Gastroesophageal sphincter (tissue), 4 donors: Measurements from ENCODE around the gene CCSER1. TPM values are rescaled to one million over a fixed set of nuclear protein-coding genes. Genes with fewer than 3 reads are reported as not detected.

Source experiments
- ATAC-seq: fragments of 150-250 bp; one replicate; pipeline ENCODE4 v1.9.1; 2016; ENCODE audit warnings: mild to moderate bottlenecking, moderate library complexity
- H3K27ac ChIP-seq, 4 donors: fragments of 200-600 bp; sonication (generic) in 3 of 4; 1 replicate in 3 of 4; 2 replicates in 1 of 4; pipeline ENCODE4 v1.5.1; 2016 to 2019
- H3K27me3 ChIP-seq: fragments of 200-600 bp; sonication (generic); one replicate; pipeline ENCODE4 v1.5.1; 2019
- H3K36me3 ChIP-seq, 2 donors: fragments of 200-600 bp; sonication (generic); one replicate each; pipeline ENCODE4 v1.5.1; 2019; ENCODE audit warnings: control low read depth in 1 of 2
- H3K4me1 ChIP-seq, 3 donors: fragments of 200-600 bp; sonication (generic); 1 replicate in 2 of 3; 2 replicates in 1 of 3; pipeline ENCODE4 v1.5.1; 2016 to 2019; ENCODE audit warnings: control low read depth in 2 of 3
- H3K4me3 ChIP-seq, 2 donors: fragments of 200-600 bp; sonication (generic); one replicate each; pipeline ENCODE4 v1.5.1; 2019; ENCODE audit warnings: mild to moderate bottlenecking in 1 of 2, moderate library complexity in 1 of 2
- H3K9me3 ChIP-seq, 3 donors: fragments of 200-600 bp; sonication (generic); one replicate each; pipeline ENCODE4 v1.5.1; 2017 to 2019; ENCODE audit warnings: control low read depth in 2 of 3
- CTCF ChIP-seq, 4 experiments: fragments of 200-600 bp in 2 of 4; fragments of 450-650 bp in 2 of 4; sonication (generic) in 1 of 4; IDR thresholded peaks; one replicate each; pipeline ENCODE4 v1.5.1; 2017 to 2019; ENCODE audit warnings: antibody characterized with exemption in 4 of 4, mild to moderate bottlenecking in 2 of 4, moderate library complexity in 2 of 4
- EP300 ChIP-seq: sonication (generic); formaldehyde crosslinking; IDR thresholded peaks from one replicate; pipeline ENCODE4 v1.6.1; 2017; ENCODE audit warnings: antibody characterized with exemption, mild to moderate bottlenecking
- POLR2A ChIP-seq, 2 donors: fragments of 450-650 bp; IDR thresholded peaks; one replicate each; pipeline ENCODE4 v1.6.1; 2017; ENCODE audit warnings: antibody characterized with exemption in 2 of 2, mild to moderate bottlenecking in 2 of 2, moderate library complexity in 1 of 2
- POLR2AphosphoS5 ChIP-seq: sonication (generic); formaldehyde crosslinking; IDR thresholded peaks from one replicate; pipeline ENCODE4 v1.6.1; 2017; ENCODE audit warnings: antibody characterized with exemption
- WGBS, 2 donors: methylation state at CpG; one replicate each; pipeline ENCODE4 v1.1.5; 2018; ENCODE audit warnings: low coverage in 1 of 2; 5-methylcytosine and 5-hydroxymethylcytosine counted together
- total RNA-seq, 4 donors: library from RNA; depleted of rRNA; stranded (reverse); fragments of >200 nt; gene quantifications; one replicate each; pipeline ENCODE4 v1.1.0, GENCODE V29; 2016

CCSER1 gene
- total RNA-seq, 4 donors from 2014 or later = 2.4 to 9.3 (median 4.6) TPM

DNA sequence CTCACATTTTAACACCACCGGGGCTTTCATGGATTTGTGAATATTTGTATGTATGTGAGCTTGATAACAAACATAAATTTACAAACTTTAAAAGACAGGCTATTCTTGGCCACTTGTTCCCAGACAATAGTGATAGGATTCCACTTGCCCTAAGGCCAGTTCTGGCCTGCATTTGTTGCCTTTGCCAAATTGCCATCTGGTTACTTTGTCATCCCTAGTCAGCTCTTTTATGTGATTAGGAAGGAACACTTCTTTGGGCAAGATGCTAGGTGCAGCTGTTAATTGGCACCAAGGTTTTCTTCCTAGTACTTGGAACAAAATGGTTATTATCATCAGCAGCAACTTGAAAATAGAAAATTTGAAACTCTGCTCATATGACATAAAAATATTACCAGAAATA is 63.3 kb downstream of the CCSER1 start:
- H3K36me3 ChIP-seq = no peaks in the 10 kb centered on the region
- ATAC-seq = no peak
- no peaks in the 10 kb centered on the region for H3K4me1 ChIP-seq
- H3K27ac ChIP-seq = no peak overlapping the region
- 85 to 100% methylated on average over 1 of the region's 1 CpG for WGBS, 2 donors
- no peak overlapping the region for H3K4me3 ChIP-seq
- H3K9me3 ChIP-seq = no peaks in the 10 kb centered on the region
- TF ChIP-seq CTCF (IDR thresholded peaks at IDR 0.05) (no peak), EP300 (no peak), POLR2AphosphoS5 (no peak), POLR2A (IDR thresholded peaks at IDR 0.05) (no peak)
- H3K27me3 ChIP-seq = no peaks in the 10 kb centered on the region

GRCh38 chr4:90198086-90198847 is 71.1 kb downstream of the CCSER1 start:
- H3K4me3 ChIP-seq = no peak overlapping the region
- WGBS, 2 donors = 91 to 100% methylated on average over 2 of the region's 2 CpGs
- no peak for ATAC-seq
- no peaks in the 10 kb centered on the region for H3K9me3 ChIP-seq
- H3K27ac ChIP-seq = no peak overlapping the region
- no peaks in the 10 kb centered on the region for H3K36me3 ChIP-seq
- no peaks in the 10 kb centered on the region for H3K4me1 ChIP-seq
- no peak for TF ChIP-seq EP300
- TF ChIP-seq CTCF (IDR thresholded peaks at IDR 0.05) = no peak
- TF ChIP-seq POLR2AphosphoS5 = no peak
- no peak for TF ChIP-seq POLR2A (IDR thresholded peaks at IDR 0.05)
- no peaks in the 10 kb centered on the region for H3K27me3 ChIP-seq

GRCh38 chr4:90207887-90208454 is 80.8 kb downstream of the CCSER1 start:
- WGBS, 2 donors = no CpG with 5 or more reads among the region's 10 CpGs

GRCh38 chr4:90209922-90210321 is 82.7 kb downstream of the CCSER1 start:
- WGBS, 2 donors = 13 to 30% methylated on average over 1 of the region's 1 CpG
- Histone ChIP-seq H3K27me3 (no peaks in the 10 kb centered on the region), H3K9me3 (peaks cover 0 to 4% (median 0%) of the 10 kb centered on the region in 3 donors), H3K27ac (no peak overlapping the region), H3K4me1 (no peaks in the 10 kb centered on the region), H3K4me3 (no peak overlapping the region), H3K36me3 (no peaks in the 10 kb centered on the region)
- no peak for TF ChIP-seq POLR2A (IDR thresholded peaks at IDR 0.05)
- TF ChIP-seq CTCF (IDR thresholded peaks at IDR 0.05) = no peak
- TF ChIP-seq POLR2AphosphoS5 = no peak
- TF ChIP-seq EP300 = no peak
- ATAC-seq = no peak

More at GRCh38 chr4:90207887-90208454, 80.8 kb downstream of the CCSER1 start:
- Histone ChIP-seq H3K4me3 (no peak overlapping the region), H3K36me3 (no peaks in the 10 kb centered on the region), H3K9me3 (peaks cover 0 to 7% (median 0%) of the 10 kb centered on the region in 3 donors), H3K27me3 (no peaks in the 10 kb centered on the region), H3K4me1 (no peaks in the 10 kb centered on the region), H3K27ac (no peak overlapping the region)
- no peak for ATAC-seq
- TF ChIP-seq EP300 = no peak
- TF ChIP-seq CTCF (IDR thresholded peaks at IDR 0.05) = no peak
- TF ChIP-seq POLR2AphosphoS5 = no peak
- TF ChIP-seq POLR2A (IDR thresholded peaks at IDR 0.05) = no peak

GRCh38 chr4:90211174-90211573 is 84.0 kb downstream of the CCSER1 start:
- Histone ChIP-seq H3K4me1 (no peaks in the 10 kb centered on the region), H3K9me3 (no peaks in the 10 kb centered on the region), H3K36me3 (no peaks in the 10 kb centered on the region), H3K27me3 (no peaks in the 10 kb centered on the region), H3K4me3 (no peak overlapping the region), H3K27ac (no peak overlapping the region)
- WGBS, 2 donors = 58 to 67% methylated on average over 1 of the region's 1 CpG
- no peak for ATAC-seq
- TF ChIP-seq CTCF (IDR thresholded peaks at IDR 0.05) (no peak), POLR2A (IDR thresholded peaks at IDR 0.05) (no peak), POLR2AphosphoS5 (no peak), EP300 (no peak)
